HTR-8/SVneo (cell line): ENCODE results near the gene PTGS1.
"Not testable (repeated sequence)": the region's sequence is repeated elsewhere in the genome, so short reads cannot be mapped to it uniquely, and the experiment has no call there.

Source experiments
- DNase-seq: peaks from one replicate; pipeline ENCODE4 v3.0.0; 2011; ENCODE audit warnings: low spot score, mixed read lengths; ENCODE audit not compliant: insufficient read length
- FAIRE-seq: peaks from 2 replicates; lab custom pipeline; 2011; peaks lifted over from hg19 to GRCh38; lab: Jason Lieb, UNC

Gene PTGS1

GRCh38 chr9:122370869-122371755, at the start of gene PTGS1:
Gene PTGS1 (plus strand): TSS chr9:122371024. CDS start chr9:122371085, 61 bp downstream.
- no peak for FAIRE-seq
- no peak for DNase-seq

GRCh38 chr9:122322553-122322952, 48.3 kb upstream of the PTGS1 start:
- DNase-seq (no peak), FAIRE-seq (no peak)

- not testable (repeated sequence) for FAIRE-seq, DNase-seq
Observed at GRCh38 chr9:122324665-122325064, 46.2 kb upstream of the PTGS1 start.

GRCh38 chr9:122325124-122325523, 45.7 kb upstream of the PTGS1 start:
- no peak for DNase-seq
- FAIRE-seq, result no peak

GRCh38 chr9:122327175-122327574, 43.6 kb upstream of the PTGS1 start:
- DNase-seq (no peak), FAIRE-seq (no peak)

GRCh38 chr9:122329597-122329996, 41.2 kb upstream of the PTGS1 start:
- DNase-seq (no peak), FAIRE-seq (no peak)

GRCh38 chr9:122330466-122330865, 40.4 kb upstream of the PTGS1 start:
- not testable (repeated sequence) for DNase-seq, FAIRE-seq

- FAIRE-seq (no peak), DNase-seq (no peak)
Observed at GRCh38 chr9:122331523-122331927, 39.3 kb upstream of the PTGS1 start.

- FAIRE-seq (no peak), DNase-seq (no peak)
Observed at GRCh38 chr9:122332083-122332482, 38.7 kb upstream of the PTGS1 start.

- DNase-seq (no peak), FAIRE-seq (no peak)
Observed at GRCh38 chr9:122332644-122333043, 38.2 kb upstream of the PTGS1 start.

- FAIRE-seq, result no peak
- no peak for DNase-seq
Observed at GRCh38 chr9:122333169-122333808, 37.5 kb upstream of the PTGS1 start.

GRCh38 chr9:122334916-122335315, 35.9 kb upstream of the PTGS1 start:
- DNase-seq, result no peak
- FAIRE-seq, result no peak

- FAIRE-seq (no peak), DNase-seq (no peak)
Observed at GRCh38 chr9:122336189-122336588, 34.6 kb upstream of the PTGS1 start.

GRCh38 chr9:122336866-122337555, 33.8 kb upstream of the PTGS1 start:
- DNase-seq, result no peak
- FAIRE-seq, result no peak

GRCh38 chr9:122337556-122337929, 33.3 kb upstream of the PTGS1 start:
- no peak for DNase-seq
- no peak for FAIRE-seq

GRCh38 chr9:122338536-122338935, 32.3 kb upstream of the PTGS1 start:
- no peak for FAIRE-seq
- DNase-seq, result no peak

GRCh38 chr9:122338994-122339393, 31.8 kb upstream of the PTGS1 start:
- no peak for FAIRE-seq
- no peak for DNase-seq

GRCh38 chr9:122339579-122339978, 31.2 kb upstream of the PTGS1 start:
- no peak for DNase-seq
- FAIRE-seq, result no peak

GRCh38 chr9:122340161-122340560, 30.7 kb upstream of the PTGS1 start:
- FAIRE-seq, result no peak
- no peak for DNase-seq

GRCh38 chr9:122342323-122343050, 28.3 kb upstream of the PTGS1 start:
- DNase-seq (no peak), FAIRE-seq (no peak)
